Stimulated activated CD8-positive, alpha-beta memory T cell treated with anti-CD3 and anti-CD28 coated beads, Interleukin-2, amount 100 ng/mL, for 48 hours (primary cell): ENCODE data around the gene AGPAT1.
"Not testable (repeated sequence)": the region's sequence is repeated elsewhere in the genome, so short reads cannot be mapped to it uniquely, and the experiment has no call there.

Experiments used
- DNase-seq, 2 donors: peaks; one replicate each; pipeline ENCODE4 v3.0.0-alpha.2; 2020; ENCODE audit warnings: low read depth in 2 of 2

The AGPAT1 gene

DNA sequence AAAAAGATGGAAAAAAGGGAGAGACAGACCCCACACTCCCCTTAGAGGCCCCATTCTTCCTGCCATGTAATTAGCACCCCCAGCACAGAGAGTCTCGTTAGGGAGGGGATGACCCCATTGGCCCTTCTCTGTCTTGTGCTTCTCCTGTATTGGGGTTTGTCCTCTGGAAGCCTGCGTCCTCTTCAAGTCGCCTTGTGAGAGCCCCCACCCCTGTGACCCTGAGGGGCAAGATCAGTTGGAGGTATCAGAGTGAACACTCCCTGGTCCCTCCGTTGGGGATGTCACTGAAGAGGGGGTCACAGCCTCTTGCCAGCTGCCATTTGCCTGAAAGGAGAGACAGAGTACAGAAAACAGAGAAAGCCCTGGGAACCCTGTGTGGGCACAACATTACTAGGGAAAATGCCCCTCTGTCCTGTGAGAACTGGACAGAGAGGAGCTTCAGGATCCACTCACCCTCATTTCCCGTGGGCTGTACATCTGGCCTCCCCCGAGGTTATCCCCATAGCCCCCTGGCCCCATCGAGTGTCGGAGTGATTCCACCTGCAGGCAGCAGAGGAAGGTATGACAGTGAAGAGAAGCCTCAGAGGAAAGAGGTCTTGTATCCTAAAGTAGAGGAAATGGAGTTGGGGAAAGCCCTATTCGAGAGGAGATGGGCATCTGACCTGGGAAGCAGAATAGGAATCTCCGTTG is 10.4 kb upstream of the AGPAT1 start:
- not testable (repeated sequence) for DNase-seq

GRCh38 chr6:32185681-32186131 is 9.8 kb upstream of the AGPAT1 start:
- peak; percentile 37 to 59 for DNase-seq

DNA sequence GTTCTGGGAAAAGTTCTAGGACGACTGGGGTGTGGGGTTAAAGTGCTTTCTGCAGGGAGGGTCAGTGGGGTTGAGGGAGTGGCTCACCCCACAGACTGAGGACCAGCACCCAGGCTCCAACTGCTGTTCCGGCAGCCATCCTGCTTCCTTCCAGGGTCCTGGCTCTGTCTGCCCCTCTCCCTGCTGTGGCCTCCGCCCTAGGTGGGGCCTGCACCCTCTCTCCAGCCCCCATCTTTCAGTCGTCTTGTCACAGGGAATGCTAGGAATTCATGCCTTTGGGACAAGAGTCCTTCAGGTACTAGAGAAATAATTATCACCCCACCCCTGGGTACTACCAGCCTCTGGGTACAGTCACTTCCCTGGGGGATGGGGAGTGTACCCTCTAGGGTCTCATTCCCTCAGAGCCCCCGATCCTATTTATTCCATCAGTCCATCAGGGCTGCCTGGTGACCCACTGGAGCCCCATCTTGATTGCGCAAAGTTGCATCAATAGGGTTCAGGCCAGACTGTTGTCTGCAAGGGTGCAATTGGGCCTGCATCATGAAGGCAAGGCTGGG is 8.3 kb upstream of the AGPAT1 start, which contains the start of gene AGER:
Gene AGER (minus strand): TSS at position 170 of the 557 bp plus-strand sequence. CDS start 31 bp downstream, at position 139.
- no peak for DNase-seq

- DNase-seq: no peak
Measured at GRCh38 chr6:32183483-32184083, 7.7 kb upstream of the AGPAT1 start.

DNA sequence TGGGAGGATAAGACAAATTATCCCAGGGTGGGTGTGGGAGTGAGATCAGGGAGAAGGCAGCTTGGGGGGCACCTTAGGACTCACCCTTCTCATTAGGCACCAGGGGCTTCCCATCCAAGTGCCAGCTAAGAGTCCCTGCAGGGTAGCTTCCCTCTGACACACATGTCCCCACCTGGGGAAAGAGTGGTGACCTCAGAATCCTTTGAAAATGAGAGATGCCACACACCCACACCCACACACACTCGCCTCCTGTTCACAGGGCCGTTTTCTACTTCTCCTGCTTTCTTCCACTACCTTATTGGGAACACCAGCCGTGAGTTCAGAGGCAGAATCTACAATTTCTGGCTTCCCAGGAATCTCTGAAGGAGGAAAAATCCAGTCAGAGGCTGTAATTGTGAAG is 7.1 kb upstream of the AGPAT1 start:
- DNase-seq: no peak

GRCh38 chr6:32182555-32182981 is 6.7 kb upstream of the AGPAT1 start:
- DNase-seq: no peak

DNA sequence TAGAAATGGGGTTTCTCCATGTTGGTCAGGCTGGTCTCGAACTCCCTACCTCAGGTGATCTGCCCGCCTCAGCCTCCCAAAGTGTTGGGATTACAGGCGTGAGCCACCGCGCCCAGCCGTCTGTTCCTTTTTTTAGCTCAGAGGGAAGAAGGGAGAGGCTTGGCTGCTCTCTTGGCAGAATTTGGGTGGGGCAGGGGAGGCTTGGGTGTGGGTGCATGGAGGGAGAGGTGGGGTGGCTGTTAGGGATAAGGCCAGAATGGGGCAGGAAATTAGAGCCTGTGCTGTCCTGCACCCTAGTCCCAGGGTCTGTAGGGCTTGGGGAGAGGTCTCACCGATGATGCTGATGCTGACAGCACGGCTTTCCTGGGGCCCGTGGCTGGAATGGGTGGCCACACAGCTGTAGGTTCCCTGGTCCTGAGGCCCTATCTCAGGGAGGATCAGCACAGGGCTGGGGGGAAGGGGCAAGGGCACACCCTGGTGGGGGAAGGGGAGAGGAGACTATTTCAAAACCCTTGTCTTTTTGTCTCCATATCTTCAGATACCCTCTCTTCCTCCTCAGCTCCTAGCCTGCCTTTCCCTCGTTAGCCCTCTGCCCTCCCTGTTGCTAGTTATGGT is 6.1 kb upstream of the AGPAT1 start:
- no peak for DNase-seq

DNA sequence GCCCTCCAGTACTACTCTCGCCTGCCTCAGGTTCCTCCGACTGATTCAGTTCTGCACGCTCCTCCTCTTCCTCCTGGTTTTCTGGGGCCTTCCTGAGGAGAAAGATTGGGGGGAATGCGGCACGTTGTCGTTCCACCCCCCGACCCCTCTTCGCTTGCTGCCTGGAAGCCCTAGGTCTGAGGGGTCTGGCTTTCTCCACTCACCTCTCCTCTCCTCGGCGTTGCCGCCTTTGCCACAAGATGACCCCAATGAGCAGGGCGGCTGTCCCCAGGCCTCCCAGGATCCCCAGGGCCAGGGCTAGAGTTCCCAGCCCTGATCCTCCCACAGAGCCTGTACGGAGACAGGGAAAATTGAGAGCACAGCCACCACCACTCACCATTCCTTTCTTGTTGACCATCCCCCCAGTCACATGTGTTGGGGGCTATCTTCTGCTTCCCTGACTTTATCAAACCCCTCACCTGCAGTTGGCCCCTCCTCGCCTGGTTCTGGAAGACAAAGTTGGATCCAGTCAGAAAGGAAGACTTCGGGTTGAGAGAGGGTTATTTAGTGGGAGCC is 5.3 kb upstream of the AGPAT1 start:
- no peak for DNase-seq

GRCh38 chr6:32179766-32180405 is 4.0 kb upstream of the AGPAT1 start:
- DNase-seq: no peak

- DNase-seq: no peak
Measured at GRCh38 chr6:32178547-32179440, 2.9 kb upstream of the AGPAT1 start.

DNA sequence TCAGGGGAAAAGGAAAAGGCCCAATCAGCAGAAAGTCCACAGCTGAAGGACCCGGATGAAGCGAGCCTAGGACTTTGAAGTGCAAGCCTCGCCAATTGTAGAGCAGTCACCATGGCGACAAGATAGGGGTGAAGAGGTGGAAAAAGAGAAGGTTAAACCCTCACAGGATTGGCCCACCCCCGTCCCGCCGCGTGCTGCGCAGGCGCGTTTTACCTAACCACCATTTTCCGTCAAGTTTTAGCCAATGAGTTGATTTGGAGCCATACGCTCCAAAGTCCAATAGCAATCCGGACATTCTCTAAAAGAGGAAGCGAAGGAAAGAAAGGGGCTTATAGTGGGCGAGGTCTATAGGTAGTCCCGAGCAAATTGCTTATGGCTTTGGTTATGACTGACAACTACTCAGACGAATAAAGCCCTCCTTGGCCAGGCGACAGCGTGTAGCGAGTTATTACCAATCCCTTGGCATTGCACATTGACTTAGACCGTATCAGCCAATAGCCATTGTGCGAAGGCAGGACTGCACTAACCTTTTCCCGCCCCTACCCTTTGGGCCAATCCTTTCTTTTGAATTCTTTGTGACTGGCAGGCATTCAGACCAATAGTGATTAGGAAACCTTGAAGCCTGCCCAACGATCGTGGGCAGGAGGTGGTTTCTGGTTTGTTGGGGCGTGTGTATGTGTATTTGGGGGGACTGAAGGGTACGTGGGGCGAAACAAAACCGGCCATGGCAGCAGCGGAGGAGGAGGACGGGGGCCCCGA is 2.1 kb upstream of the AGPAT1 start, which contains the start of gene RNF5:
Gene RNF5 (plus strand): TSS at position 618 of the 759 bp plus-strand sequence. CDS start 107 bp downstream, at position 725.
- DNase-seq: peak; percentile 75 to 84

- no peak for DNase-seq
Measured at GRCh38 chr6:32177183-32177787, 1.4 kb upstream of the AGPAT1 start.

DNA sequence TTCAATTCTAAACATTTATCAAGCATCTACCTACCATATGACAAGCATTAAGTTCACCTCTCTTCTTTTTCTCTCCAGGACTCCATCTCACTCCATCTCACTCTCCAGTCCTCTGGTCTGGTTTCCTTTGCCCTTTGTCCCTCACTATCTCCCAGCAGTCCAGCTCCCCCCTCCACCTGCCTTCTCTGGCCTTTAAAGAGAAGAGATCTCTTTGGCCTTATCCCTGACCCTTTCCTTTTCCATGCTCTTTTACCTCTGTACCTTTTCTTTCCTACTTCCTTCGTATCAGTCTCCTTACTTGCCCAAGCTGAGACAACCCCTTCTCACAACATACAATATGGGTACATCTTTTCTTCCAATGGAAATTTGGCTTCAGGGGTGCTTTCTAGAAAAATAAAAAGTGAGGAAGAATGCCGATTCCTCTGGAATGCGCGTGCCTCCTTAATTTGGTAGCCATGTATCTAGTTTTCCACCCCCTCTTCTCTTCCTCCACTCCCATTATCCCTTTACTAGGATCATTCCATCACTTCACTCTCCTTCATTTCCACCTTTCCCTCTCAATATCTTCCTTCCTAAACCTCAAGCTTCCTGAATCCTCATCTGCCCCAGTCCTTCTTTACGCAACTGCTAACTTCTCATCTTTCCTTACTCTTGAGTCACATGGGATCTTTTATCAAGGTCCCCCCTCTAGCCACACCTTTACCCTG is 745 bp upstream of the AGPAT1 start:
- DNase-seq: no peak

- DNase-seq: no peak
Measured at GRCh38 chr6:32175322-32175710, 568 bp downstream of the AGPAT1 start.

GRCh38 chr6:32174416-32174815 is 1.5 kb downstream of the AGPAT1 start:
- DNase-seq: no peak

DNA sequence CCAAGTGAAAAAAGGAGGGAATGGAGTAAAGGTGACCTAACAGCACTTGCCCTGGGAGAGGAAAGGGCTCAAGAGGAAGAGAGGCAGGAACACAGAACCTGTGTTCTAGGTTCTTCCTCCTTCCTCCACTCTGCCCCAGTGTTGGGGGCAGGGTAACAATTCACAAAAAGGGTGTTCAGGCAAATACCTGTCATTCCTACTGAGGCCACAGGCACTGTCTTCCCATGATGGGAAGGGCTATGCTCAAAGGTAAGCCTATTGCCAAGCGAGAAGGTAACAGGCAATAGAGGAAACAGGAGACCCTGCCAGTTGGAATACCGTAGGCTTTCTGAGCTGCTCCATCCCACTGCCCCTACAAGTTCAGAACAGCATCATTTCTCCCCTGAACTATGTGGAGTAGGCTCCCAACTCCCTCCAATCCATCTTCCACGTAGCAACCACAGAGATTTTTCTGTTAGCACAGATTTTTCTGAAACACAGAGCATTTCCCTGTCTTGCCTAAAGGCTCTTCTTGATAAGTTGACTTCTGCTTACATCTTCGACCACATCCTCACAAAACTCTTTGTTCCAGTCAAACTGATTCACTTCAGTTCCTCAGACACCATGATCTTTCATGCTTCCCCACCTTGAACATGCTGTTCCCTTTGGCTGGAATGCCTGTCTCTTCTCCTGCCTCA is 2.7 kb downstream of the AGPAT1 start:
- DNase-seq: no peak

GRCh38 chr6:32171234-32171633 is 4.7 kb downstream of the AGPAT1 start:
- DNase-seq: no peak

DNA sequence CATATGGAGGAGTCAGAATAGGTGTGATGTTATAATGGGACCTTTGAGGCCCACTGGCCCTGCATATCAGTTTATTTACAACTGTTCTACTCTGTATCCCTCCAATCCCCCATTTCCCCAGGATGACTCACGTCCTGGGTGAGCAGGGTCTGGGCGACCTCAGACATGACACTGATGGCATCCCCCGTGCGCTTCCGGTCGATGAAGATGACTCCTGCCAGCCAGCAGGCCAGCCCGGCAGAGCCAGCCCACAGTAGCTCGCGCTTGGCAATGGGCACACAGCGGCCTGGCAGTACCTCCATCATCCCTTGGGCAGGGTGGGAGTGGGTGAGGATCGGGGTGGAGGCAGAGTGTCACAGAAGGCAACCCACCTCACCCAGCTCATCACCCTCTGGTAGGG is 5.6 kb downstream of the AGPAT1 start:
- DNase-seq: no peak
